Measurements from ENCODE around the gene PTPN23.
A peak's percentile ranks its signal among the peaks of the same experiment; 100 is the strongest.

The PTPN23 gene

GRCh38 chr3:47410801-47411646 is 30.2 kb downstream of the PTPN23 start:
- in situ Hi-C loops (cut with MboI; ENCODE audit: low pct_unique_long_range_greater_than_20kb, low sequenced_read_pairs, unreplicated experiment): loop anchor here (25.0 kb wide), 1 partner anchor 376 kb away; the partner anchor contains the start of gene SMARCC1
- no peak for TF ChIP-seq CTCF (IDR thresholded peaks at IDR 0.05; ENCODE audit: extremely low read depth, insufficient read depth, missing control alignments)
- no peak for DNase-seq (ENCODE audit: low spot score)

GRCh38 chr3:47411696-47412452 is 31.1 kb downstream of the PTPN23 start:
- in situ Hi-C loops (cut with MboI; ENCODE audit: low pct_unique_long_range_greater_than_20kb, low sequenced_read_pairs, unreplicated experiment): loop anchor here (25.0 kb wide), 1 partner anchor 375 kb away; the partner anchor contains the start of gene SMARCC1
- no peak for DNase-seq (ENCODE audit: low spot score)
- no peak for TF ChIP-seq CTCF (IDR thresholded peaks at IDR 0.05; ENCODE audit: extremely low read depth, insufficient read depth, missing control alignments)

GRCh38 chr3:47412453-47412756 is 31.6 kb downstream of the PTPN23 start:
- DNase-seq (ENCODE audit: low spot score): no peak
- no peak for TF ChIP-seq CTCF (IDR thresholded peaks at IDR 0.05; ENCODE audit: extremely low read depth, insufficient read depth, missing control alignments)
- in situ Hi-C loops (cut with MboI; ENCODE audit: low pct_unique_long_range_greater_than_20kb, low sequenced_read_pairs, unreplicated experiment): loop anchor here (25.0 kb wide), 1 partner anchor 375 kb away; the partner anchor contains the start of gene SMARCC1

- DNase-seq (ENCODE audit: low spot score): peak; percentile 30
- TF ChIP-seq CTCF (IDR thresholded peaks at IDR 0.05; ENCODE audit: extremely low read depth, insufficient read depth, missing control alignments): peak; percentile 12
- in situ Hi-C loops (cut with MboI; ENCODE audit: low pct_unique_long_range_greater_than_20kb, low sequenced_read_pairs, unreplicated experiment): loop anchor here (25.0 kb wide), 1 partner anchor 374 kb away; the partner anchor contains the start of gene SMARCC1
Measured at GRCh38 chr3:47412842-47413520, 32.2 kb downstream of the PTPN23 start.

- DNase-seq (ENCODE audit: low spot score): no peak
- TF ChIP-seq CTCF (IDR thresholded peaks at IDR 0.05; ENCODE audit: extremely low read depth, insufficient read depth, missing control alignments): no peak
- in situ Hi-C loops (cut with MboI; ENCODE audit: low pct_unique_long_range_greater_than_20kb, low sequenced_read_pairs, unreplicated experiment): loop anchor here (25.0 kb wide), 1 partner anchor 374 kb away; the partner anchor contains the start of gene SMARCC1
Measured at GRCh38 chr3:47413751-47414150, 32.9 kb downstream of the PTPN23 start.

GRCh38 chr3:47414161-47414564 is 33.3 kb downstream of the PTPN23 start:
- no peak for DNase-seq (ENCODE audit: low spot score)
- TF ChIP-seq CTCF (IDR thresholded peaks at IDR 0.05; ENCODE audit: extremely low read depth, insufficient read depth, missing control alignments): no peak
- in situ Hi-C loops (cut with MboI; ENCODE audit: low pct_unique_long_range_greater_than_20kb, low sequenced_read_pairs, unreplicated experiment): loop anchor here (25.0 kb wide), 1 partner anchor 373 kb away; the partner anchor contains the start of gene SMARCC1

Measured in GM13977 (cell line).